Measurements from ENCODE around the gene CELF2.

The CELF2 gene

DNA sequence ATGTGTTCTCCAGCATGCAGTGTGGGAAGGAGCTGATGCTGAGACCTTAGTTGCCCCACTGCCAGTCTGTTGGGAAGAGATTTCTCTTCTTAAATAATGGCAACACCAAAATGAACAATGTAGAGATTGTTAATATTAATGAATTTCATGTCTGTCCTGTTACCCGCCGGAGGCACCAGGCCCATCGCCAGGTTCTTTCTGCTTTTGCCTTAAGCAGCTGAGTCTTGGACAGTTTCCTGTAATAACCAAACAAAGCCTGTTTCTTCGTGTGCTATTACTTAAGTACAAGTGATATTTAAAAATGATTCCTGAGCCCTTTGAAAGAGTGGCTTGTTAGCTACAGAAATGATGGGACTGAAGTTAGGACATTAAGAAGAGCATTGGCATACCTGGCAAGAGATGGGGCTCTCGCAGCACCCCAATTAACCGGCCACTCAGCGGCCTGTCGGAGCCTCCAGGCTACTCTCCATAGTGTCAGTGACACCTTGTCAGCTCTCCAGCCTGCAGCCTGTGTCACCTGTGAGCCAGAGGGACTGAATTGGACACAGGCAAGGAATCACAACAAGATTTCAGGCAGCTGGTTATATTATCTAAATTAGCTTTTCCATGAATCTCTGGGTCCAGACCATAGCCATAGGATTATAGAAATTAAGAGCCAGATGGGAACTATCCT is 142.0 kb downstream of the CELF2 start:
- DNase-seq: no peak

GRCh38 chr10:11161096-11161495 is 143.4 kb downstream of the CELF2 start:
- DNase-seq: no peak

DNA sequence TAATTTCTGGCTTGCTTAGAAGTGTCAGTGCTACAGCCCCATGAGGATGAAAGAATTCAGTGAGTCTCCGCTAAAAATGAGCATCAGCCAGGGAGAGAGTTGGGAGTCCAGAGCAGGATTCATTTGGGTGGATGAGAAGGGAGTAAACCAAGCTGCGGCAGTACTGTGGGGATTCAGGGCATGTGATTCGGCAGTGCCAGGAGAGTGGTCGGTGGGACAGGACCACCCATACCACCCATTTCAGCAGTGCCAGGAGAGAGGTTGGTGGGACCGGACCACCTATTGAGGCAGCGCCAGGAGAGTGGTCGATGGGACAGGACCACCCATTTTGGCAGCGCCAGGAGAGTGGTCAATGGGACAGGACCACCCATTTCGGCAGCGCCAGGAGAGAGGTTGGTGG is 144.2 kb downstream of the CELF2 start:
- no peak for DNase-seq

DNA sequence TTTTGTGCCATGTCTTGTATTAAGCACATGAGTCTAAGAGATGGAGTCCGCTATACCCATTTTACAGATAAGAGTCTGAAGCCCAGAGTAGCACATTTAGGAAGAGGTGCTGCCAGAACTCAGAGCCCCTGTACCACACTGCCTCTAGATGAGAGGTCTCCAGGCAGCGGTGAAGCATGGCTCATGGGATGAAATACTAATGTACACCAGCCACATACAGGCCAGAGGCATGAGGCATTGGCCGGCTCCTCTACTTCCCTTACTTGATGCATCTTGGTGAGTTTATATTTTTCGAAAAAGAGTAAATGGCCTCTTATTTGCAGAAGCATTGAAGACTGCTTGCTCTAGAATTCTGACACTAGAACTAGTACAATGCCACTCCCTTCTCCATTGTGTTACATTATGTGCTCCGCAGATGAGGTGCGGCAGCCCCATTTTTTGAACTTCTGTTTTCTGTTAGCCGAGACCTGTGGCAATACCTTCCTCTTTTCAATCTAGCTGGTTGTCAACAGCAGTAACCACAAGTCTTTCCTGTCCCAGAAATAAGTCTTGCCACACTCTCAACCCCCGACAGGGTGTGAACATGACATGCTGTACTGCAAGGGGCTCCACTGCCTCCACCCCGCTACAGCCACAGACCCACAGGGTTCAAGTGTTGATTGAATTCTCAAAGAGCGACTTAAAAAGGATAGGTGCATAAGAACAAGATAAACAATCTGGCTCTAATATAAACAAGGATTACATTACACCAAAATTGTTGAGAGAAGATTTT is 145.3 kb downstream of the CELF2 start:
- no peak for DNase-seq

DNA sequence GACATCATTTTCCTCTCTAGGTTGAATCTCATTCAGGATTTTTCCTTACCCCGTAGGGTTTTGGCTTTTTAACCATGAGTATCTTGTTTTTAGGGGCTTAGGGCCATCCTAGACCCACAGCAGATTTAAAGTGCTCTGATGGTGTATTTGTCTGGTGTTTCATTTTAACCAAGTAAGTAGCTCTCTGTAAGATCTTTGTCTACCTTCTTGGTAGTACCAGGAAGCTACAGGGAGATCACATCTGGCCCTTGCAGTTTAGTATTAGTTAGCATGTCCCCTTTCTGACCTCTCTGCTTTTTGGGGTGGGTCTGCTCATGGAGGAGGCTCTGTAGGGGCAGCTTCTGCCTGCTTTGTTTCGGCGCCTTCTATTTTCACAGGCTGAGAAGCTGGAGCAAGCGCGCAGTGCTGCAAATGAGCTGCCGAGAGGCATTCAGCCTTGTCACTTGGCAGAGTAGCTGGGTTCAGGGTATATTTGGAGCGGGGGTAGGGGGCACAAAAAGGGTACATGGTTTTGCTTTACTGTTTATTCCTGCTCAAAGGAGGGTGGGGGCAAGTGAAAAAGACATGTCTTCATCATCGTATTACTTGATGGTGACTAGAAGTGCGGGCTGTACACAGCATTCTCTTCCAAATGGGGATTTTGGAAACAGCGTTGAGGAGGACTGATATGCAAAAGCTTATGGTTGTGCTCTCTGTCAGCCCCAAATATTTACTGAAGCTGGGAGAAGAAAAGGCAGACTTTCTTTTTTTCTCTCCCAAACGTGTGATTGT is 146.3 kb downstream of the CELF2 start:
- no peak for DNase-seq

DNA sequence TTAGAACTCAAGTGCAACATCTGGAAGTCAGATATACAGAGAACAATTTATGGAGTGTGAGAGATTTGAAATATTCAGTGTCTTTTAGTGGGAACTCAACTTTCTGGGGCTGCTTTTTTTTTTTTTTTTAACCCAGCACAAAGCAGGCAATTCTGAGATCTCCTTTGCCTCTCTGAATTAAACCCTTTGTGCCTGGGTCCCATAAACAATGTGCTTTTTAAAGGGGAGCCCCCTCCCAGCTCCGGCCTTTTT is 146.8 kb downstream of the CELF2 start:
- DNase-seq: no peak

GRCh38 chr10:11164803-11165590 is 147.3 kb downstream of the CELF2 start:
- DNase-seq: no peak

- no peak for DNase-seq
Observed at GRCh38 chr10:11165591-11166543, 148.2 kb downstream of the CELF2 start.

- DNase-seq: no peak
Observed at GRCh38 chr10:11166550-11166949, 148.9 kb downstream of the CELF2 start.

GRCh38 chr10:11167233-11167966 is 149.7 kb downstream of the CELF2 start:
- no peak for DNase-seq

GRCh38 chr10:11168423-11169090 is 150.9 kb downstream of the CELF2 start:
- no peak for DNase-seq

DNA sequence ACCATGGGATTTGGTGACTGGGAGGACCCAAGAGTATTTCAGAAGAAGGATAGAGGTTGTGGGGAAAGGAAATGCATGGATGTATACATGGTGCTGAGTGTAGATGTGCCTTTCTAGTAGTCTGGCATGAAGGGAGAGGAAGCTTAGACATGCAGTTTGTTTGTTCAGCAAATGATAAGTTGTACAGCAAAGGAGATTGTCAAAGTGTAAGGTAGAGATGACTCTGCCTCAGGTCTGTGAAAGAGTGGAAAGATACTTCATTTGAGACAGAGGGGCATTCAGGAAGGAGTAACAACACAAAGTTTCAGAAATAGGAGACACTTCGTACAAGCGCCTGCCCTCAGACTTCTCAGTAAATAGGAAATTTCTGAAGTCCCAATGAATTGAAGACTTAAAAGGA is 152.3 kb downstream of the CELF2 start:
- DNase-seq: no peak

DNA sequence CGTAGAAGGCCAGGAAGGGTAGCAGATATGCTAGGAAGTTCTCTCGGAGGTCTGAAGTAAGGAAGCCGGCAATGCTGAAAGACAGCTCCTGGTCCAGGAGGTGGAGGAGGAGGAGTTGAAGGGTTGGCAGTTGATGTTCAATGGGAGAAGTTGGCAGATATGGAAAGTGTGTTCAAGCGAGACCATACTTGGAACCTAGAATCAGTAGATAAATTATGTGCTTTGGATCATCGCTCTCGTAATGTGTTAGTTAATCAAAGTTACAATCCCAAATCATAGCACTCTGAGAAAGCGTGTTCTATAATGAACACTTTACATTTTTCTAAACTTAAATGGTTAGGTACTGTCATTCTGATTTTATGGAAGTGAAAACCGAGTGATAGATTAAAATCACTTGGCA is 152.9 kb downstream of the CELF2 start:
- DNase-seq: no peak

- DNase-seq: no peak
Observed at GRCh38 chr10:11170993-11171851, 153.6 kb downstream of the CELF2 start.

GRCh38 chr10:11173042-11173441 is 155.4 kb downstream of the CELF2 start:
- no peak for DNase-seq

- DNase-seq: no peak
Observed at GRCh38 chr10:11175823-11176243, 158.2 kb downstream of the CELF2 start.

GRCh38 chr10:11176746-11177145 is 159.1 kb downstream of the CELF2 start:
- no peak for DNase-seq

GRCh38 chr10:11177381-11177780 is 159.7 kb downstream of the CELF2 start:
- no peak for DNase-seq

DNA sequence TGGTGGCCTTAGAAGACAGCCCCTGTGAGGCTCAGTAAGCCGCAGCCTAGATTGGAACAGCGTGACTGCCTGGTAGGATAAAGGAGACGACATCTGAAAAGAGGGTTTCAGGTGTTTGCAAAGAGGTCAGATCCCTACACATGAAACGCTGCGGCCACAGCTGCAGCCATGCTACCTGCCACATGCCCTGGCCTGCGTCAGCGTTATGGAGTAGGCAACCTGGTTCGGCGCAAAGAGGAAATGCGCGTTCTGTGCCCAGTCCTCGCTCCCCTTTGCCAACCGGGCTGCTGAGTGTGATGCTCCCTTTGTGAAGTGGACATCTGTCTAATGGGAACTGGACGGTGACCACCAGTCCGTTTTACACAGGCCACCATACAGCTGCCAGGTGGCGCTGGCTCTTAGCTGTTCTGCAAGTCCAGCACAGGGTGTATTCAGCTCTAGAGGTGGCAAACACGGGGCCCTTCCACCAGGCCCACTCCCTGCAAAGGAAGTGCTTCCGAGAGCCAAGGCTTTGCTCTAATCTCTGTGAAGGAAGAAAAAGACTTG is 160.3 kb downstream of the CELF2 start:
- DNase-seq: no peak

All from DMS153 (cell line).